Activated CD8-positive, alpha-beta memory T cell treated with anti-CD3 and anti-CD28 coated beads for 48 hours (primary cell): ENCODE data around the gene COPS9.

Source experiments
- DNase-seq, 3 experiments: peaks; one replicate each; pipeline ENCODE4 v3.0.0-alpha.2; 2020; ENCODE audit warnings: low read depth in 2 of 3, low spot score in 2 of 3

Gene COPS9

DNA sequence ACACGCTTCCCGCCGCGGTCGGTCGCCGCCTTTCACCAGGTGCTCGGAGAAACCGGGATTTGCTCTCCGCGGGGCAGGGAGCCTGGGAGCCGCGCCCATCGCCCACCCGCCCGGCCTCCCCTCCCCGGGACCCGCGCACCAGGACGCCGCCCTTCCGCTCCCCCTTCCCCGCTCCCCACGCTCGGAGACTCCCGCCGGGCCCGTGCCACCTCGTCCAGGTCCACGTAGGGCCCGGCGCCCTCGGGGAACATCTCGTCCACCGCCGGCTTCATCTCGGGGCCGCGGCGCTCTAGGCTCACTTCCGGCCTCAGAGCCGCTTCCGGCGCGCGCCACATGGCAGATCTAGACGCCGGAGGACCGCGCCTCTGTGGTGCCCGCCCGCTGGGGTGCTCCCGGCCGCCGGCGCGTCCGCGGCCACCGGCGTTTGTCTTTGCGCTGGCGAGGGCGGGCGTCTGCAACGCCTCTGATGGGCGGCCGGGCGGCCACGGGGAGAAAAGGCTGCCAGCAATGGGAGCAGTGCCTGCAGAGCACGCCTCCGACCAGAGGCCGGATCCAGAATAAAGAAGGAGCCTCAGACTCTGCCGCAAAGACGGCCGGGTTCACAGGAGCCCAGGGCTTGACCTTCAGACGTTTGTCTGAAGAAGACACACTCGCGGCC is at the start of gene COPS9:
COPS9 (minus strand) TSS at position 293 of the 658 bp plus-strand sequence; CDS start at position 272, 21 bp downstream.
- DNase-seq, result peak; percentile 59 to 75 (median 72)

DNA sequence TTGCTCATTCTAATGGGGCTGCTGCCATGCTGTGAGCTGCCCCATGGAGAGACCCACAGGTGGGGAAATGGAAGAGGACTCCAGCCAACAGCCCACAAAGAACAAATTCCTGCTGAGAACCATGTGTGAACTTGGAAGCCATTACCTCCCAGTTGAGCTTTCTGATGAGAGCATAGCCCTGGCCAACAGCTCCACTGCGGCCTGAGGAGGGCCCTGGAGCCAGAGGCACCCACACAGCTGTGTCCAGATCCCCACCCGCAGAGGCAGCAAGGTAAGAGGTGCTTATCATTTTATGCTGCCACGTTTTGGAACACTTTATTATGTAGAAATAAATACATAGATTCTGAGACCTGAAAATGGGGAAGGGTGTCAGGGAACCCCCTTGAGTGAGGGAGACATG is 48.6 kb upstream of the COPS9 start:
- DNase-seq, result no peak

DNA sequence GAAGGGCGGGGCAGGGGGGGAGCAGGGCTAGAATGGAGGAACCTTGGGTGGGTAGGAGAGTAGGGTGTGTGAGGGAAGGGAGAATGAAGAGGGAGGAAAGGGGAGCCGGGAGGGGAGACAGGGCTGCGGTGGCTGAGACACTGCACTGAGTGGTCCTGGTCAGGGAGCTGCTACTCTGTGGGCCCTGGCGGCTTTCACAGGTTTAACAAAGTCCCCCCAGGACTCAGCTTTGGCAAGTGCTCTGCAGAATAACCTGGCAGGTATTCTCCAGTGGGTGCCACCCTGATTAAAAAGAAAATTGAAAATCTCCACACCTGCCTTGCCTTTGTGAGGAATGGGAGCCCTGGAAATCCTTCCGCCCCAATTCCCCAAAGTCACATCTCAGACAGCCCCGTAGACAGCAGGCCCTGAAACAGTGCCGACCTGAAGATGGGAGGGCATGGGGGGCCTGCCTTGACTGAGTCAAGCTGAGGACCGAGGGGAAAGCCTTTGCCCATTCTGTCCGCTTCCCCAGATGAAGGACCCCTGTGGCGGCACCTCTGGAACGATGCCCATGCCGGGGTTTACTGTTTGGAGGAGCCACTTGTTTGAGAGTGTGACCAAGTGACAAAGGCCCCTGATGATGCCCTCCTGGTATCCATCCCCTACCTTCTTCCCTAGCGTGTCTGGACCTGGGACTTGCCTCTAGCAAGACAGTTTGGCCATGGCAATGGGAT is 47.9 kb upstream of the COPS9 start:
- DNase-seq, result no peak

DNA sequence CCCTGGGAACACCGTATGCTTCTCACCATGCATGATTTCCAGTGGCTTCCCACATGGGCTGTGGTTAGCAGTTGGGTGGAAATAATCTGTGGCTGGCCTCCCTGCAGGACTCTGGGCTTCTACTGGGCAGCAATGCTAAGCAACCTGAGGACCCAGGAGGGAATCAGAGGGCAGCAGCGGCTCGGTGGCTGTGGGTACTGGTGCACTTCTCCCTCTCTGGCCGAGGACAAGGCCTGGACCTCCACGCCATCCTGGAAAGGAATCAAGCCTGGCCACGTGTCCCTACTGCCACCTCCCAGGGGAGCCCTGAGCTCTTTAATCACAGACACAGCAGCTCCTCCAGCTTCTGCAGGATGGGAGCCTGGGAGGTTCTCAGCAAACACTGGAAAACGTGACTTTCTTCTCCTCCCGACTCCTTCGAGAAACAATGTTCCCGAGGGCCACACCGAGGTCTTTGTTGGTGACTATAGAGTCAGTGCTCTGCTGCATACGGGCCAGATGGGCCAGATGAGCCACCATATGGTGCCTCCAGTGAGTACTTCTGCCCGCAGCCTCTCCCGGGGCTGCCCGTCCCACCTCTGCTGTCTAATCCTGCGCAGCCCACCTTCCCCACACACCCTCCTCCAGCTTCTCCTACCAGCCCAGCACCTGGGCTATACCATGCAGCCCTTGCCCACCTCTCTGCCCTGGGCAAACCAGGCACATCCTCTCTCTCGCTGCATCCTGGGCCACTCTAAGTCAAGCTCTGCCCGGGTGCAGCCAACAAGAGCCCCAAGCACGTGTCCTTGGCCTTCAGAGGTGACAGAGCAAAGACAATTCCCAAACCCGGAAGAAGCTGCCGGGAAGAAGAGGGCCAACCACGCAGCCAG is 47.1 kb upstream of the COPS9 start:
- no peak for DNase-seq

DNA sequence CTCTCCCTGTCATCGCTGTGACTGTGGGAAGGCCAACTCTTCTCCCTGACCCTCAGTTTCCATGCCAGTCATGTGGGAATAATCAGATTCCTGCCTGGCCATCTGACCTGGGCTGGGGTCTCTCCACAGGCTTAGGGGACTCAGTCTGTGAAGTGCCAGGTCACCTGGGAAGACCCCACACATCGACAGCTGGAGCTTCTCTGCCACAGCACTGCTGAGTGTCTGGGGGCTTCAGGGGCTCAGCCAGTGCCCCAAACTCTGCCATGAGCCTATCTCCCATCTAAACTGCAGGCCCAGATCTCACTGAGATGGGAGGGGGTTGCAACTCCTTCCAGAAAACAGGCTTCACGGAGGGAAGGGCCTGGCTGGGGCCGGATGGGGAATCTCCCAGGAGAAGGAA is 46.4 kb upstream of the COPS9 start:
- DNase-seq, result no peak

DNA sequence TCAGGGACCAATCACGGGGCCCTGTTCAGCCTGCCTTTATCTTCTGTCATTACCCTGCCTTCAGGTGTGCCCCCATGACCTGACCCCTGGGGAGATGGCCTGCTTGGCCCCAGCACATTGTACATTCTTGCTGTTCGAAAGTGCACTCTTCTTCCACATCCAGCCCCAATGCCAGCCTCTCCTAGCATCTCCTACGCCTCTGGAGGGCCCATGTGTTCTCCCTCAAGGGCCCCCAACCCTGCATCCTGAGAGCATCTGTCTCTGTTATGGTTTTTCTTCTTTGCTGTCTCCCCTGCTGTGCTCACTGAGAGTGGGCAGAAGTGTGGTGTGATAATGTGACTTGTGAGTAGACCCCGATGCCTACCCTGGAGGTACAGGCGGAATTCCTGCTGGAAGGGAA is 45.9 kb upstream of the COPS9 start:
- DNase-seq, result no peak

DNA sequence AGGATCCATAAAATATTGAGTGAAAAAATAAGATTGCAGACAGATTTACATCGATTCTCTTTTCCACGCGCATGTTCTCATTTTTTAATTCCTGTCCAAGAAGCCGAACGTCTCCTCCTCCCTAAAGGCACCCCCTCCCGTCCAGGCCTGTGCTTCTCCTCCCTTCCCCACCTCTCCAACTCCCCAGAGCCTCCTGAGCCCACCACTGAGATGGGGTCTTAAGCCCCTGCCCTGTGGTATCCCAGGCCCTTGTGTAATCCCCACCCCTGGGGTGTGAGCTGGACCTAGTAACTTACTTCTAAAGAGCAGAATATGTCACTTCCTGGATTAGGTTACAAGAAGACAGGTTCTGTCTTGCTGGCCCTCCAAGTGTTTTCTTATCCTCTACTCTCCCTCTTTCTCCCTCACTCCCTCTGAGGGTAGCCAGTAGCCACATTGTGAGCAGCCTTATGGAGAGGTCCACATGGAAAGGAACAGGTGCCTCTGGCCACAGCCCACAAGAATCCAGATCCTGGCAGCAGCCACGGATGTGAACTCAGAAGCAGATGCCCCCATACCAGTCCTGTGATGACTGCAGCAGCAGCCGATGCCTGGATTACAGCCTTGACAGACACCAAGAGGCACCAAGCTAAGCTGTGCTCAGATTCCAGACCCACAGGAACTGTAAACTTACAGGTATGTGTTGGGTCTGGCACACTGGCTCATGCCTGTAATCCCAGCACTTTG is 44.0 kb upstream of the COPS9 start:
- DNase-seq, result no peak

DNA sequence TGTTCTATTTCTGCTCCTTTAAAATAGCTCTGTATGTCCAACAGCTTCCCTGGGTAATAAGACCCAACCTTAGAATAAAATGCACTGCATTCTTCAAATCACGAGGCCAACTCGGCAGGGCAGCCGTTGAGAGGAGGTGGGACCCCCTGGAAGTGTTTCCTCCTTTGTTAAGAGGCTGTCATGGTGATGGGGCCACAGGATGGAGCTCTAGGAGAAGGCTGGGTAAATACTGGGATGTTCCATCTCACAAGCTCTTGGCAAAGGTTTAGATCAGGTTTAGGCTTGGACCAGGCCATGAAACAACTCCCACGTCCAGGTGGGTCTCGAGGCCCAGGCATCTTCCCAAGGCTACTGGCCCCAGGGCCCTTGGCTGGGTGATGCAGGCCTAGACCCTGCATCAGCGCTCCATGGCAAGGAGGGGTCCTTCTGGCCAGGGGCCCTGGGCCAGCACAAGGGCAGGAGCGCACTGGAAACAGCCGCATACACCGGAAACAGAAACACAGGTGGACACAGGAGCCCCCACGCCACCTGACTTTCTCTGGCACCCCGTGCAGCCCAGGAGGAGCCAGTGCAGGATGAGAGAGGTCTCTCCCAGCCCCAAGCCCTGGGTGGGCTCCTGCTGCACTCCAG is 43.2 kb upstream of the COPS9 start:
- no peak for DNase-seq

DNA sequence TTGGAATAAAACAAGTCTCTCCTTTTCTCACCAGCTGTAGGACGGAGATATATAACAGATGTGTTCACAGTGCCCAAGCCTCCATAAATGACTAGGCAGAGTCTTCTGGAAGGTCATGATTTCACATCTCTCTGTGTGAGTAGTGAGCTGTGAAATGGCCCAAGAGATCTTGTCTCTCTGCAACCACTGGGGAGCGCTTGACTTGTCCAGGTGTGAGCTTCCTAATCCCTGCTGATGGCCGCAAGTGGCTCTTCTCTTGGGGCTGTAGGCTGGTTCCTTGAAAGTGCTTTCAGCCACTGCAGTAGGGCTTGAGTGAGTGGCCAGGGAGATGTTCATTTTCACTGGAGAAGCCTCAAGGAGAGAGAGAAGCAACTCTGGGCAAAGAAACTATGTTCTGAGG is 42.5 kb upstream of the COPS9 start:
- DNase-seq, result no peak

DNA sequence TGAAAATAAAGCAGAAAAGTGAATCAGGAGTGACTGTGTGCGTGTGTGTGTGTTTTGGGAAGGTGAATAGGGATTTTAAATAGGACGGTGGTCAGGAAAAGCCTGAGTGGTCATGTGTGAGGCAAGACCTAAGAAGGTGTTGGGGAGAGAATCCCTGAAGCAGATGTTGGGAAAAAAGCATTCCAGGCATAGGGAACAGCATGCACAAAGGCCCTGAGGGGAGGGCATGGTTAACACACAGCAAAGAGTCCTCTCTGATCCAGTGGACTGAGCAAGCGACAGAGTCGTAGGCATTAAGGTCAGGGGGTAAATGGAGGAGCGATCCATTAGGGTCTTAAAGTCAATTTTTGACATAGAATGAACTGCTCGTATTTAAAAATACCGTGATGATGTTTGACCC is 38.4 kb upstream of the COPS9 start:
- no peak for DNase-seq

DNA sequence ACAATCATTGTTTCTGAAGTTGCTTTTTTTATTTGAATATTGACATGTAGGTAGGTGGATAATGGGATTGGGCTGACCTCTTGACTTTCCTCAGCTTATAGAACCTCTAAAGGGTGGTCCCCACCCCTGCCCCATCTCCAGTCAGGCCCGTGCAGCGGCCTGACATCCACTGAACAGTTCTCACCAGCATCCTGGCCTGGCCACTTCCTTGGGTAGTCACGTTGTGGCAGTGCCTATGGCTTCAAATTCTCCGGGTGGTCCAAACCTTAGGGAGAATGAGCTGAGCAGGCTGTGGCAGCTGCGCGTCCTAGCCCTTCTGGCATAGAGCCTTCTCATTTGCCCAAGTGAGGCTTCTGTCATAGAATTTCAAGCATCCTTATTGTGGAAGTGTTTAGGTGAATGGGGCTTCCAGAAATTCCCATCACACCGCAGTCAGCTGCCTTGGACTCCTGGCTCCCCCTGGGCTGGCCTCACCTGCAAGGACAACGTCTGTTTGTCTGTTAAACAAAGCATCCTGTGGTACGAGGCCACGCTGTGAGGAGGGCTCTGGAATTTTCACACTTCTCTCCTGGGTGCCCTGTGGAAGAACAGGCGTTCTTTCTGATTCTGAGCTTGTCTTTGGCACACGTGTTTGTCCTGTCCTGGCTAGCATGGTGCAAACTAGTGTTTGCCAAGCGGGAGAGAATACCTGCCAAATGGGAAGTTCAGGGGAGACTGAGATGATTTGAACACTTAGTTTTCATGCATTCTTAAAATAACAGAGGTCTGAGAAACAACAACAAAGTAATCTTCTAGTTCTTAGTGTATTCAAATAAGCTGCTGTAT is 36.2 kb upstream of the COPS9 start:
- DNase-seq, result no peak

DNA sequence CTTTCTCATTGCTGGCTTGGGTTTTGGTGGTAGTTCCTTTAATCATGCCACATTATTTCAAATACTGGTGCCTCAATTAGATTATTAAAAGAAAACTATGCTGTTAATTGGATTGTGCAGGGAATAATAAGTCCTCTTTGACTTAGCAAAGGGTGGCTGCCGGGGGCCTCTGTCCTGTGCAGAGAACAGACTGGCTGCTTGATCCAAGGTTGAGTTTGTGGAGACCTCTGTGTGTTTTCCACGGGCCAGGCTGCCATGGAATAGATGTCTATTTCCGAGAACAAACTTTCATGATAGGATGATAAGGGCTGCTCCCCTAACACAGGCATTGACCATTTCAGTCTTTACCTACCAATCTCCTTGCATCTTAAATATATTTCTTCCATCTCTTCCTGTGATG is 34.8 kb upstream of the COPS9 start:
- DNase-seq, result no peak

DNA sequence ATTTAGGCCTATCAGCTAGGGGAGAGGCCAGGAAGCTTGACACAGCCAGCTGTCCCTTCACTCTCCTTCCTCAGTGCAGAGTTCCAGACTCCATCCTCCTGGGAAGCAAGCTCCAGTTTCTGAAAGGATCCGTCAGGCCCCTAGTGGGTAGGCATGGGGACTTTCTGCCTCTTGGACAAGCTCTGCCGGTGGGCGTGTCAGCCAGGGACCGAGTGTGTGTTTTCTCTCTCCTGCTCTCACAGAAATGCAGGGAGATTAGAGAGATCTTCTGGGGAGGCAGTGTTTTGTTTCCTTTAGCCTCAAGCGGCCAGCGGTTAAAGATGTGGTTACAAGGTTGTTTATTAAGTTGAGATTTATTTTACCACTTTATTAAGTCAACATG is 34.2 kb upstream of the COPS9 start:
- DNase-seq, result no peak

DNA sequence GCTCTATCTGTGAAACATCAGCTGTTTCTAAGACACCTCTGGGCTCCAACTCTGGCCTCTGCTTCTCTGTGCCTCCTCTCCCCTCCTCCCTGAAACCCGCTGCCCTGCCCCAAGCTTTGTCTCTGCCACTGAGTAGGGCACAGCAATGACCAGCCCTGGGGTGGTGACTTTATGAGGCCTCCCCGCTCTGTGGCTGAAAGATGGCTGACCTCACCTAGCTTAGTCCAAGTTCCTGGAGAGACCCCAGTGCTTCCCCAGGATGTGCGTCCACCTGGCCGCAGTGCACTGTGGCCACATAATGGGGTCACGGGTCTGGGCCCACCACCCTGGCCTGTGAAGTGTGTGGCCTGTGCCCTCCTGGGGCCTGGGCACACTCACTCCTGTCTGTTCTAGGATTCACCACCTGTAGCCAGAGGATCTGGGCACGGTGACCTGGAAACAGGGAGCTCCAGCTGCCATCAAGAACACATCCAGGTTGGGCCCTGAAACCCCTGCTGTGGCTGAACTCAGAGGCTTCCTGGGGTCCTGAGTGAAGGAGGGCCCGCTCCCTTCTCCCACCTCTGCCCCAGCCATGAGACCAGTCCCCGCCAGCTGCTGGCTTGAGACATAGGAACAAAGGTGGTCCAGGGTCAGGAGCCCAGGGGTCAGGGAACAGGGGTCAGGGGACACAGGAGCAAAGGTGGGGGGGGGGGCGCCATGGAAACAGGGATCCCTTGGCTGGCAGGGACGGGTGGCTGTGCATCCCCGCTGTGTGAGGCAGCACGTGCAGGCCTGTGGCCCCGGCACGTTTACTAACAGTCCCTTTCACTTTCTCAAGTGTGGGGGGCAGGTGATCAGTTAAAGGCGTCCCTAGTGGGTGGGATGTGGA is 33.6 kb upstream of the COPS9 start:
- DNase-seq, result no peak

DNA sequence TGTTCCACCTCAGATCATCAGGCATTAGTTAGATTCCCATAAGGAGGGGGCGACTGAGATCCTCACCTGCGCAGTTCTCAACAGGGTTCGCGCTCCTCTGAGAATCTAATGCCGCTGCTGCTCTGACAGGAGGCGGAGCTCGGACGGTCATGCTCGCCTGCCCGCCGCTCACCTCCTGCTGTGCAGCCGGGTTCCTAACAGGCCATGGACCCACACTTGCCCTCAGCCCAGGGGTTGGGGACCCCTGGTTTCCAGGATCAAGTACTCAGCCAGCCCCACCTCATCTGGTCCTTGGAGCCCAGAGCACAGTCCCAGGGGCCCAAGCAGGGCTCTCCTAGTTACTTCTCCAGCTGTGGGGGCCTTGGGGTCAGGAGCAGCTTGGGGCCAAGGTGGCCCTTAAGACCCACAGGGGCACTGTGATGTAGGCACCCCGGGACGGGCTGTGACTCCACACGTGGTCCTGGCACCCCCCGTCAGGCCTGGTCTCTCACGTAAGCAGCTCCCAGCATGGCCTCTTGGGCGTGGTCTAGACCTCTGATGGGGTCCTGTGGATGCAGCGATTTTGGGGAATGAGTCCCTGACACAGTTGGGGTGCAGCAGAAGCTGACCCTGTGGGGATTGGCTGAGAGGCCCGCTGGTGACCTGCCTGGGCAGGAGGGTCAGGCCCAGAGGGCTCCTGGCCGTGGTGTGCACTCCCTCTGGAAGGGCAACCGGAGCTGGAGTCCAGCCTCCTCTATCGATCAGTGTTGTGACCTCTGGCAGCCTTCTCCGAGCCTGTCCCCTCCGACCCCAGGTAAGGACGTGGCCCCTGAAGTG is 32.6 kb upstream of the COPS9 start:
- no peak for DNase-seq

DNA sequence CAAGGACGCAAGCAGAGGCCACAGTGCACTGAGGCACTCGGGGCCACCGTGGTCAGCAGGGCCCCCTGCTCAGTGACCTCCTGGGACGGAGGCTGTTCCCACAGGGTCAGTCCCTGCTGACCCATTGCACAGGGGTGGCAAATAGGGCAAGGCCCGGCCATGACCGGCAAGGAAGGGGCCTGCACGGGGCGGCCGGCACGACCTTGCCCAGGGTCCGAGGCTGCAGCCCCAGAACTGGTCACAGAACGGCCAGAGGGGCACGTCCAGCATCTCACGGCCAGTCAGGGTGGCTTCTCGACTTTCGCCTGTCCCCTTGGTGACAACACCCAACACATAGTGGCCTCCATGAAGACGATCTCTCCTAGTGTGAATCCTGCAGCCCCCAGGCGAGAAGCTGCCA is 31.9 kb upstream of the COPS9 start:
- DNase-seq, result no peak

DNA sequence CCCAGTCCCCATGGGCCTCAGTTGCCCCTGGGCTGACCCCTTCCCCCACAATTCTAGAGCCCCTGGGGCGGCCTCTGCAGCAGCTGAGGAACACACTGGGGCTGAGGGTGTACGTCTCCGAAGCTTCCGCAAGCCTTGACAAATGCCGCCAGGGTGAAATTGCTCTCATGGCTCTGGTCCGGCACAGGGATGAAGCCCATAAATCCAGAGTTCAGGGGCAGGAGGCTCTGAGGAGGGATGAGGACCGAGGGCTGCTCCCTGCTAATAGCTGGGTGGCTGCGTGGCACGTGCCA is 31.4 kb upstream of the COPS9 start:
- no peak for DNase-seq

DNA sequence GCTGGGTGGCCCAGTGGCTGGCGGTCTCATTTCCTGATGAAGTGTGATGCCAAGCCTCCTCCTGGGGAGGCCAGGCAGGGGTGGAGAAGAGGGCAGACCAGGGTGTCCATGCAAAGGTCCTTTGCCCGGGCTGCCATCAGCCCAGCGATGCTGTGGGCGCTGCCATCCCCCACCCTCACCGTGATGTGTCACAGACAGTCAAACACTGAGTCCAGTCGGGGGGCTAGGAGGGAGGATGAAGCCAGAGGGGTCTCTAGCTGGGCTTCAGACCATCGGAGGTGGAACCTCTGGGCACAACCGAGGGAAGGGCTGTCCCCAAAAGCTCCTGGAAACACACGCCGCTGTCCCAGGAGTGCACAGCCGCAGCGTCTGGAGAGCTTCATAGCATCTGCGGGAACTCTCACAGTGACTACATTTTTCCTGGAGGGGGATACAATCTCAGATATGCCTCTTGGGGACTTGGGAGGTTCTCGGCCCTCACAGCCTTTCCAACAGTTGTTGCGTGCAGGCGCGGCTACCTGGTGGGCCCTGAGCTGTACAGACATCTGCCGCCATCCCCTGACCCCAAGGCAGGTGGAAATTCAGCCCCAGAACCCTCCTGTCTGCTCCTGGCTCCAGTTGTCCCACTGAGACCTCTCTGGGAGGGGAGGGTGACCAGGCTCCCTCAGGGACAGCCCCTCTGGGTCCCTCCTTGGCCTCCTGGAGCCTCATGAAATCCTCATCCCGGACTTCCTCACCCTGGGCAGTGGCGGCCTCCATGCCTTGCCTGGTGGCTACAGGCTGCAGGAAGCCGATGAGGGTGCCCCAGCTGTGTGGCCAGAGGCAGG is 30.9 kb upstream of the COPS9 start:
- no peak for DNase-seq
